ENCODE measurements around the gene WIPF3.
A peak's percentile ranks its signal among the peaks of the same experiment; 100 is the strongest.

The WIPF3 gene

DNA sequence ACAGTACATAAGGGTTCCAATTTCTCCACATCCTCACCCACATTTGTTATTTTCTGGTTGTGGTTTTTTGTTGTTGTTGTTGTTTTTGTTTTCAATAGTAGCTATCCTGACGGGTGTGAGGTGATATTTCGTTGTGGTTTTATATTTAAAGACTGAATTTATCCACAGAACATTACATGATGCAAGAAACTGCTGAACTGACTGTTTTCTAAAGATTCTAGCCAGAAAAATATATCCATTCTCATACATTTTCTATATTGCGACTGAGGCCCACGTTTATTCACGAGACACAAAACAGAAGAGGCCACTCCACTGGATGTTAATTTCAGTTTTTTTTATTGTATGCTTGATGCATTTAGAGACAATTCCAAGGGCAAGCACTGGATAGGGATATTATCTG is 113.5 kb downstream of the WIPF3 start:
- DNase-seq, result no peak

- no peak for DNase-seq
These were observed 114.2 kb downstream of the WIPF3 start for GRCh38 chr7:29920491-29920890.

- DNase-seq, result peak; percentile 48
These were observed 115.2 kb downstream of the WIPF3 start for GRCh38 chr7:29921404-29922010.

DNA sequence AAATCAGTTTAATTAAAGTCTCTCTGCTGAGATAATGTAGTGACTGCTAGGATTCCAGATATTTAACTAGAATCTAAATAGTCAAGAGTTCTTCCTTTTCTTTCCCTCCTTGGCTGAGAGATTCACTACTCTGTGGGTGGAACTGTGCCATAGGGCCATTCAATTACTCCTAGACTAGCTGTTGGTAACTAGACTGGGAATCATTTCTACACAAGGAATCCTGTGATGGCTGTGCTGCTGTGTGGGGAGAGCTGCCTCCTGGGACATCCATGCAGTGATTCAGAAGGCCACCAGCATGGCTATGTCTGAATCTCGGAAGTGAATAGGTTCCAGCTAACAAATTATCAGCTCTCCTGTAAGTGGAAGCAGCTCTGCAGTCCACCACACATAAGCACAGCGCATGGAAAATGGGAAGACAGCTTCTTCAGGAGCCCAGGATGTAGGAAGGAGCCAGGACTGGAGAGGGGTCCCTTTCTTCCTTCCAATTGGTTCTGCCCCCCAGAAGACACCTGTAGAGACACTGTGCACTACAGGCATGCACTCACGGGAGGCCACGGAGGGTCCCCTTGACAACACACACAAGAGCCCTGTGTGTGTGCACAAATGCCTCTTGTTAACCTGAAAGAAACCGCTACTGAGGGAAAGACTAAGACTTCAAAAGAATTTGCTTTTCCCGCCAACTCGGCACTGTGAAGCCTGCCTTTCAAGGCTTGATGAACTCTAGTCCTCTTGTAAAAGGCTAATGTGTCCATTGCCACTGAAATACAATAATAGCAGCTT is 116.8 kb downstream of the WIPF3 start:
- no peak for DNase-seq

GRCh38 chr7:29924006-29924405 is 117.7 kb downstream of the WIPF3 start:
- no peak for DNase-seq

GRCh38 chr7:29924684-29925083 is 118.4 kb downstream of the WIPF3 start:
- no peak for DNase-seq

- no peak for DNase-seq
These were observed 119.9 kb downstream of the WIPF3 start for GRCh38 chr7:29926216-29926615.

DNA sequence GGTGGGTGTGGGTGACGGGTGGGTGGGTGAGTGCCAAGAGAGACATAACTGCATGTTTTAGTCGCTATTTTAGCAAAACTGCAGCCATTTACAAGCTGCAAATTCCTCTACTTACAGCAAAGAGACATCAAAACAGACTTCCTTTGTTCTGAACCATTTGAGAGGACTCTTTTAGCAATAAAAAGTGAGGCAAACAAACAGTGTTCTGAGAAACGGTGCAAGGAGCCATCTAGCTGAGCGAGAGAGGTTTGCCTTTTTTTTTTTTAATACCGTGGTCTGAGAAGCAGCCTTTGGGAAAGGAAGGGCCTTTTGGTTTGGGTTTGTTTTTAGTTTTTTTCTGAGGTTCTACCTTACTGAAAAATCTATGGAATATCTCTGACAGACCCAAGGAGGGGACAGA is 120.4 kb downstream of the WIPF3 start:
- DNase-seq, result no peak

GRCh38 chr7:29929018-29929807 is 122.9 kb downstream of the WIPF3 start:
- no peak for DNase-seq

DNA sequence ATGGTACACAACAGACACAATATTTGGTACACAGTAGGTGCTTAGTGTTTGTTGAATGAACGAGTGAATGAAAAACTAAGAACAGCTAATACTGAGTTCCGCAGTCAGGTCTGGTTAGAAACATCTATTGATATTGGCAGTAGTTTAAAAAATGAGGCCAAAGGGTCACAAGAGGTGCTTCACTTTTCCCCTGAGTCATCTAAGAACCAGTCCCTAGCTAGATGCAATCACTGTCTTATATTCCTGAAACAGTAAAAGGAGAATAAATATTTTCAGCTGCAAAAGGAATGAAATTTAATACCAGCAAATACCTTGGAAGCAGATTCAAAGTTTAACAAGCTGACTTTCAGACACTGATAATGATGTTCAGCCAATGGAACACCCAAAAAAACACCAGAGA is 128.8 kb downstream of the WIPF3 start:
- DNase-seq, result no peak

- DNase-seq, result no peak
These were observed 130.8 kb downstream of the WIPF3 start for GRCh38 chr7:29937132-29937531.

DNA sequence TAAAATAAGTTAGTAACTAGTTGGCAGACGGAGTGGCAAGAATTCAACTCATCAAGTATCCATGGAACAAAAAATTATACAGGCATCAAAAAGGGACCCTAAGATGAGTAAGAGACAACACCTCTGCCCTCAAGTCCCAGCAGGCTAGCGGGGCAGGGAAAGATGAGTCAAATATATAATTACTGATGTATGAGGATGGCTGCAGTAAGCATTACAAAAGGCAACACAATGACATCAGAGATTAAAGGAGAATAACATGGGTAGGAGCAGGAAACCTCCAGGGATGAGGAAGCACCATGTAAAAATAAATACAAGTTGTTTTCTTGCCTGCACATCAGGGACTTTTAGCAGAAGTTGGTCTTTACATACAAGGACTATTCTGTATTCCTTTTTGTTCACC is 133.9 kb downstream of the WIPF3 start:
- no peak for DNase-seq

DNA sequence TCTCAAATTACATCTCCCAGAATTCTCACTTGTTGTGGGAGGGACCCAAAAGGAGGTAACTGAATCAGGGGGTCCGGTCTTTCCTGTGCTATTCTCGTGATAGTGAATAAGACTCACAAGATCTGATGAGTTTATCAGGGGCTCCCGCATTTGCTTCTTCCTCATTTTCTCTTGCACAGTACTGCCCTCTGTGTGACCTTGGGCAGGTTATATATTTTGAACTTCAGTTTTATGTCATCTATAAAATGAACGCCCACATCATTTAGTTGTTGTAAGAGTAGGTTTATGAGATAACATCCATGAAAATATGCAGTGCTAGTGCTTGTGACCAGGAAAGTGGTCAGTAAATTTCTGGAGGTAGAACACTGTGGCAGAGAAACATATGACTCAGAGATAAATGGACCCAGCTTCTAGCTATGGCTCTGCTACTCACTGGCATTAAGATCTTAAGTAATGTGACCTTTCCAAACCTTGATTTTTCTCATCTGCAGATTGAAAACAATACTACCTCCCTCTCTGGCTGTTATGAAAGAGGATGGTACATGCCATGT is 139.0 kb downstream of the WIPF3 start:
- no peak for DNase-seq

GRCh38 chr7:29946428-29947186 is 140.3 kb downstream of the WIPF3 start:
- no peak for DNase-seq

DNA sequence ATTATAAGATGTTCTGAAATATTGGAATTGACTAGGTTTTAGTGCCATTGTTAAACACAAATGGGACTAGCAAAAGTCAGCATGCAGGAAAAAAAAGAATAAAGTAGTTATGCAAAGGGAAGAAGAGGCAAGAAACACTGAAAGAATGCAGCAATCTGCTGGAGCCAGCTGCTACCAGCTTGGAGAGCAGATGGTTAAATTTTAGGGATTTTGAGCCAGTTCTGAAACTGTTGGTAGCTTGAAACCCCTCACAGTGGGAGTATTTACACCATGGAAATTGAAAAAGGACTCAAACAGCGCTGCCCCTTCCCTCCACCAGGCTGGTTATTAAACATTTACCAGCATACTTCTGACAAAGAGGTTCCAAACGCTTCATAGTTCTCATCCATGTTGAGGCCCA is 142.3 kb downstream of the WIPF3 start:
- no peak for DNase-seq

DNA sequence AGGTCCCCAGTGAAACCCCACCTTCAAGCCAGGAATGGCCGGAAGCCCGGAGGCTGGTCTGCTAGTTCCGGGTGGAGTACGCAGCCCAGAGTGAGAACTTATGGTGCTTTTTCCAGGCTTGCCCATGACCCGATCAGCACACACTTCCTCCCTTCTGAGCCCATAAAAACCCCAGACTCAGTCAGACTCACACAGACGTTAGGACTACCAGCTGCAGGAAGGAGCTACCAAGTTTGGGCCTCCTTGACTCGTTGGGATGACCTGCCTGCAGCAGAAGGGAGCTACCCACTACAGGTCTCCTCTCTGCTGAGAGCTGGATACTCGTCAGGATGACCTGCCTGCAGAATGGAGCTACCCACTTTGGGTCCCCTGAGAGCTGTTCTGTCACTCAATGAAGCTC is 144.2 kb downstream of the WIPF3 start:
- DNase-seq, result no peak

DNA sequence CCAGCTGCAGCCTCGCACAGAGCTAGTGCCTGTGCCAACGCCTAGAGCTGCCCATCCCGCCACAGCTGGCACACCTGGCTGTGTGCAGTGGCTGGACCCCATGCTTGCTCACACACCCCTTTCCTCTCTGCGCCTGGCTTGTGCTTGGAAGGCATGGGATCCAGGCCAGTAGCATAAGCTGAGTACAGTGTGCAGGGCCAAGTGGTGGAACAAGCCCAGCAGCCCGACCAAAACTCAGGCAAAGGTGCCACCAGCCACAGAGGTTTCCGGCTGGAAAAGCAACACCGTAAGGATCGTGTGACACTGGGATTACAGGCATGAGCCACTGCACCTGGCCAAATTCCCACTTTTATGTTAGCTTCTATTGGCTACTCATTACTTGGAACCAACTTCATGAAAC is 144.9 kb downstream of the WIPF3 start:
- no peak for DNase-seq

DNA sequence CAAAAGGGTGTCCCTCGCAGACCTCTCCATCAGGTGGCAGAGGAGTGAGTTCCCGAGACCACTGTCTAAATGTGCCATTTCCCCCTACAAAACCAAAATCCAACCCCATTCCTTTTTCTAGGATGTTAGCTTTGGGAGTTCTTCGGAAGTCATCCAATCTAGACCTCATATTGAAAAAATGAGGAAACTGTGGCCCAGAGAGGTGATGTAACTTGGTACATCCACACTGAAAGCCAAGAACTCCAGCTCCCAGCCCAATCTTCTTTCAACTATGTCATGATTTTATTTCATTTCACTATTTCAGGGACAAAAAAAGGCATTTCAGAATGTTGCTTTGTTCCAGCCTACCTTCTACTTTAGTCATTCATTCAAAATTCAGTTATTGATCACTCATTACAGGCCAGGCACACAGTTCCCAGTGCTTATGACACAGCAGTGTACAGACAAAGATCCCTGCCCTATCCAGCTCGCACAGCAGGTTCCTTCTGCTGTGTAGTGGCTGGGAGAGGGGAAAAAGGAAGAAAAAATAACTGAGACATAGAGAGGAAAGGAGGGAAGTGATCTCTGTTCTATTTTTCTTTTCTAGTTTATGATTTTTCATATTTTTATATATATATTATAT is 147.5 kb downstream of the WIPF3 start:
- DNase-seq, result no peak

DNA sequence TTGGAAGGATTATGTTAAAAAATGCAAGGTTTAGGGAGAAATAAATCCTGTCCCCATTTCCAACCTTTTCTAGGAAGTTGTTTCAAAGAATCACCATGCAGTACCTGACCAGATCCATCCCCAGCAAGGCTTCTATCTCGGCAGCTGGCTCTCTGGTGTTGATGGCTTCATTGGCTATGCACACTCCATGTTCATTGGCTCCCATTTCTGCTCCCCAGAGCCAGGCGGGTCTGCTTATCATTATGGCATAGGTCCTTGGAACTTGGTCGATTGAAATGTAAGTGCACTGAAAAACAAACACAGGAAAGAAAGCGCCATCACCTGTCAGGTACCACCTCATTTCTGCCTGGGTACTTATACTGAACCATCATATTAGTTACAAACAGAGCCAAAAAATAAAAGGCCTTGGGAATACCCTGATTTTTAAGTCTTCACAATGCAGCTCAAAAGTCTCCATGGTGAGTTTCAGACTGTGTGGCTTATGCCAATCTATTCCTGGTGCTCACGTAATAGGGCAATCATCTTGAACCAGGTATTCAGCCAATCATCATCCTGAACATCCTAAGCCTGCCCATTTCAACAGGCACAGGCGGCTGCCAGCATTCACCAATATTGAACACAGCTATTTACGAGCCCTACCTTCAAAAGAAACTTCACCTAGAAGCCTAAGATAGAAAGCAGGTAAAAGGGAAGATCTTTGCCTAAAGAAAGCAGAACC is 148.9 kb downstream of the WIPF3 start:
- DNase-seq, result no peak

- no peak for DNase-seq
These were observed 149.6 kb downstream of the WIPF3 start for GRCh38 chr7:29955799-29956486.

DNA sequence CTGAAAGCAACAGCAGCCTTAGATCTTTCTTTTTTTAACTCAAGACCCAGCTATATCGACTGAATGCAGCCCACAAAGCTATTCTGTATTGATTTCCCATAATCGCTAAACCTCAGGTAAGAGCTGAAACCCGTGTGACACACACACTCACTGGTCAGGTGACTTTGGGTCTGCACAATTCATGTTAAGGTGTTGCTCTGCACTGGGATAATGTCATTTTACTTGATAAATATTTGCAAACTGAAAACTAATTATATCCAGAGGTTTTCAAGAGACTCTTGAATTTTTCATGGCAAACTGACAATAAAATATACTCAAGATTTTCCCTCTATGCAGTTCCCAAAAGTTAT is 150.2 kb downstream of the WIPF3 start:
- DNase-seq, result no peak

Measured in stimulated activated CD4-positive, alpha-beta T cell treated with anti-CD3 and anti-CD28 coated beads, Interleukin-4, amount 100 ng/mL, for 24 hours (primary cell).